ENCODE measurements around the gene NLRP7.
"Not testable (repeated sequence)": the region's sequence is repeated elsewhere in the genome, so short reads cannot be mapped to it uniquely, and the experiment has no call there.

The NLRP7 gene

DNA sequence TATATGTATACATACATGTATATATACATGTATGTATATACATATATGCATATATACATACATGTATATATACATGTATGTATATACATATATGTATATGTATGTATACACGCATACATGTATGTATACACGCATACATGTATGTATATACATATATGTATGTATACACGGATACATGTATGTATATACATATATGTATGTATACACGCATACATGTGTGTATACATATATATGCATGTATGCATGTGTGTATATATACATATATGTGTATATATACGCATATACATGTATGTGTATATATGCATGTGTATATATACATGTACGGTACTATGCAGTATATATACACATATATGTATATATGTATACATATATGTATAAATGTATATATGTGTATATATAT lies 44.0 kb downstream of the NLRP7 start:
- Mint-ChIP-seq H3K4me3 (no peak overlapping the region), H3K36me3 (no peaks in the 10 kb centered on the region), H3K4me1 (peaks cover 12% of the 10 kb centered on the region), H3K9me3 (no peaks in the 10 kb centered on the region), H3K27ac (no peak overlapping the region)
- DNase-seq (ENCODE audit: low spot score in 2 of 2) (no peak), ATAC-seq (no peak)

DNA sequence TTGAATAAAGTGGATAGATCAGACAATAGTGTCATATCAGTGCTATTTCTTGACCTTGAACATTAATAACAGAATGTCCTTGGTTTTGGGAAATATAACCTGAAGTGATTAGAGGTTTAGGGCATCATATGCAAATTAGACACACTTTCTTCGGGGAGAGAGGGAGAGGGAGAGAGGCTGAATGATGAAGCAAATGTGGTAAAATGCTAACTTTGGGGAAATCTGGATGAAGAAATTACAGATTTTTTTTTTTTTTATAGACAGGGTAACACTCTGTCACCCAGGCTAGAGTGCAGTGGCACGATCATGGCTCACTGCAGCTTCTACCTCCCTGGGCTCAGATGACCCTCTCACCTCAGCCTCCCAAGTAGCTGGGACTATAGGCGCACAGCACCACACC lies 45.3 kb downstream of the NLRP7 start:
- H3K9me3 Mint-ChIP-seq = no peaks in the 10 kb centered on the region
- DNase-seq (ENCODE audit: low spot score in 2 of 2) (no peak), ATAC-seq (no peak)
- H3K27ac Mint-ChIP-seq = no peak overlapping the region
- H3K4me3 Mint-ChIP-seq = no peak overlapping the region
- peaks cover 12% of the 10 kb centered on the region for H3K4me1 Mint-ChIP-seq
- H3K36me3 Mint-ChIP-seq = no peaks in the 10 kb centered on the region

DNA sequence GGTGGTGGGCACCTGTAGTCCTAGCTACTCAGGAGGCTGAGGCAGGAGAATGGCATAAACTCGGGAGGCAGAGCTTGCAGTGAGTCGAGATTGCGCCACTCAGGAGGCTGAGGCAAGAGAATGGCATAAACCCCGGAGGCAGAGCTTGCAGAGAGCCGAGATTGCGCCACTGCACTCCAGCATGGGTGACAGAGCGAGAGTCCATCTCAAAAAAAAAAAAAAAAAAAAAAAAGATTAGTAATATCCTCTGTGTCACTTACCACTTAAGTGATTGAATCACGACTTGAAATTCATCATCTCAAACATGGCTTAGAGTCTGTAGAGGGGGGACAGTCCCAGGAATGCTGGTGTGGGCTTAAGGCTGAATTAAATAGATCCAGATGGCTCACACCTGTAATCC lies 46.2 kb downstream of the NLRP7 start:
- not testable (repeated sequence) for H3K9me3 Mint-ChIP-seq; H3K36me3 Mint-ChIP-seq; H3K27ac Mint-ChIP-seq; H3K4me3 Mint-ChIP-seq; ATAC-seq; DNase-seq (ENCODE audit: low spot score in 2 of 2)
- peaks cover 12% of the 10 kb centered on the region for H3K4me1 Mint-ChIP-seq

DNA sequence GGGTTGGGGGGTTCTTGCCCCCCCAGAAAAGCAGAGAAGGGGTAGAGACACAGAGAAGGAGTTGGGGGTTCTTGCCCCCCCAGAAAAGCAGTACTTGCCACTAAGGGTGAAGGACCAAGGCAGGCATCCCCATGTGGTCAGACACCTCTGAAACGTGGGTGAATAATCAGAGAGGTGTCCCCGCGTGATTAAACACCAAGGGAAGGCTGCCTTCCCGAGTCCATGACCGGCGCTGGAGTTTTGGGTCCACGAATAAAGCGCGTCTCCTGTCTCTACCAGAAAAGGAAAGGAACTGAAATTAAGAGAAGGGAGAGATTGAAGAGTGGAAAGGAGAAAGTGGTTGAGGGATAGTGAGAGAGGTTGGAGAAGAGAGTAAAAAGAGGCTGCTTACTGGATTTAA lies 47.7 kb downstream of the NLRP7 start:
- ATAC-seq; H3K27ac Mint-ChIP-seq; H3K4me3 Mint-ChIP-seq; H3K9me3 Mint-ChIP-seq; H3K36me3 Mint-ChIP-seq; H3K4me1 Mint-ChIP-seq; DNase-seq (ENCODE audit: low spot score in 2 of 2): not testable (repeated sequence)

DNA sequence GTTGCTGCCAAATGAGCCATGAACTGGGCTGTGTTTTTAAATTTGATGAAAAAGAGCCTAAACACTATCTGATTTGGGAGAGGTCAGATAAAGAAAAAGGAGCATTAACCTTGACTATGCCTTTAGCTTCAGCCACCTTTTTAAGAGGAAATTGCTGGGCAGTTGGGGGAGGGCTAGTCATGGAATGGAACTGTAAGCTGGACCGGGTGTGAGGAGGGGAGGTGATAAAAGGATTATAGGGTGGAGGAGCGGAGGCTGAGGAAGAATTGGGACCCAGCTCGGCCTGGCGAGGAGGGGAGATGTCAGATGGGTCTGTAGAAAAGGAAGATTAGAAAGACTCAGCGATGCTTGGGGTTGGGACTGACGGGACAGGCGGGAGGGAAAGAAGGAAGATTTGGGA lies 48.6 kb downstream of the NLRP7 start:
- H3K4me1 Mint-ChIP-seq; H3K36me3 Mint-ChIP-seq; H3K4me3 Mint-ChIP-seq; H3K9me3 Mint-ChIP-seq; H3K27ac Mint-ChIP-seq; ATAC-seq; DNase-seq (ENCODE audit: low spot score in 2 of 2): not testable (repeated sequence)

DNA sequence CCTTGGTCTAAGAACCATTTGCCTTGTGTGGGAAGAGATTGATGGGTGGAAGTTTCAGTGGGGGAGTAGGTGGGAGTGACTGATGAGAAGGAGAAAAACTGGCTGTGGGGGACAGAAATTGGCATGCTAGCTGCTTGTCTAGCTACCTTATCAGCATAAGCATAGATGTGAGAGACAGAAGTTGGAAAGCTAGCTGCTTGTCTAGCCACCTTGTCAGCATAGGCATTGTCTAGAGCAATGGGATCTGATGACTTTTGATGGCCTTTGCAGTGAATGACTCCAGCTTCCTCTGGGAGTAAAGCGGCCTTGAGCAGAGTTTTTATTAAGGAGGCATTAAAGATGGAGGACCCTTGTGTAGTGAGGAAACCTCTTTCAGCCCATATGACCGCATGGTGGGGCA lies 51.3 kb downstream of the NLRP7 start:
- H3K4me3 Mint-ChIP-seq = no peak overlapping the region
- ATAC-seq = no peak

DNA sequence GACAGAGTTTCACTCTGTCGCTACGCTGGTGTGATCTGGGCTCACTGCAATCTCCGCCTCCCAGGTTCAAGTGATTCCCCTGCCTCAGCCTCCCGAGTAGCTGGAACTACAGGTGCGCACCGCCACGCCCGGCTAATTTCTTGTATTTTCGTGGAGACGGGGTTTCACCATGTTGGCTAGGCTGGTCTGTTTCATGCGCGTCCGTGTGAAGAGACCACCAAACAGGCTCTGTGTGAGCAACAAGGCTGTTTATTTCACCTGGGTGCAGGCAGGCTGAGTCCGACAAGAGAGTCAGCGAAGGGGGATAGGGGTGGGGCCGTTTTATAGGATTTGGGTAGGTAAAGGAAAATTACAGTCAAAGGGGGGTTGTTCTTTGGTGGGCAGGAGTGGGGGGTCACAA lies 53.2 kb downstream of the NLRP7 start:
- not testable (repeated sequence) for H3K27ac Mint-ChIP-seq, H3K4me3 Mint-ChIP-seq

More for the DNA sequence above, 51.3 kb downstream of the NLRP7 start:
- no peak for DNase-seq (ENCODE audit: low spot score in 2 of 2)
- H3K27ac Mint-ChIP-seq = no peak overlapping the region
- no peaks in the 10 kb centered on the region for H3K9me3 Mint-ChIP-seq
- no peaks in the 10 kb centered on the region for H3K4me1 Mint-ChIP-seq
- no peaks in the 10 kb centered on the region for H3K36me3 Mint-ChIP-seq

DNA sequence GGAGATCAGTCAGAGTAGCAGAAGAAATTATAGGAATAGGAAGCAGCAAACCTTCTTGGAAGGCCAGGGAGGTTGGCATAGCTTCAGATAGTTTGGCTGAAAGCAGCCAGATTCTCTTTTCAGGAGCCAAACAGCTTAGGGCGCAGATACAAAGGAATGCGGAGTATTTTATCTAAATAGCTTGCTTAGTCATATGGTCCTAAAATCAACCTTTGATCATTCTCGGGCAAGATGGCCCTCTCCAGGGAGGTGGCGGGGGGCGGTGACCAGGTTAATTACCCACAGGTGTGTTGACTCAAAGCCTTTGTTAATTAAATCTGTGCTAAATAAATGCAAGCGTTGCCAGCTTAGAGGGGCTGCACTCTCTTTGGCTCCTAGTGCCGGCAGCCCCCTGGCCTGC lies 53.9 kb downstream of the NLRP7 start:
- DNase-seq (ENCODE audit: low spot score in 2 of 2) (no peak), ATAC-seq (no peak)
- Mint-ChIP-seq H3K4me3 (no peak overlapping the region), H3K36me3 (no peaks in the 10 kb centered on the region), H3K9me3 (no peaks in the 10 kb centered on the region), H3K4me1 (no peaks in the 10 kb centered on the region), H3K27ac (no peak overlapping the region)

More for the DNA sequence above, 53.2 kb downstream of the NLRP7 start:
- DNase-seq (ENCODE audit: low spot score in 2 of 2); ATAC-seq; H3K9me3 Mint-ChIP-seq; H3K36me3 Mint-ChIP-seq; H3K4me1 Mint-ChIP-seq: not testable (repeated sequence)

DNA sequence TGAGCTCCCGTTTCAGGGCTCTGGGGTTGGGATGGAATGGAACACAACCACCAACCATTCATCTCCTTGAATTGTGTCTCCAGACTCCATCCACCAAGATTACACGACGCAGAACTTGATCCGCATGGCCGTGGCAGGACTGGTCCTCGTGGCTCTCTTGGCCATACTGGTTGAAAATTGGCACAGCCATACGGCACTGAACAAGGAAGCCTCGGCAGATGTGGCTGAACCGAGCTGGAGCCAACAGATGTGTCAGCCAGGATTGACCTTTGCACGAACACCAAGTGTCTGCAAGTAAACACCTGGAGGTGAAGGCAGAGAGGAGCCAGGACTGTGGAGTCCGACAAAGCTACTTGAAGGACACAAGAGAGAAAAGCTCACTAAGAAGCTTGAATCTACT lies 57.8 kb downstream of the NLRP7 start:
- Mint-ChIP-seq H3K27ac (no peak overlapping the region), H3K4me3 (no peak overlapping the region), H3K36me3 (no peaks in the 10 kb centered on the region), H3K9me3 (no peaks in the 10 kb centered on the region), H3K4me1 (no peaks in the 10 kb centered on the region)
- no peak for DNase-seq (ENCODE audit: low spot score in 2 of 2)
- ATAC-seq = no peak

DNA sequence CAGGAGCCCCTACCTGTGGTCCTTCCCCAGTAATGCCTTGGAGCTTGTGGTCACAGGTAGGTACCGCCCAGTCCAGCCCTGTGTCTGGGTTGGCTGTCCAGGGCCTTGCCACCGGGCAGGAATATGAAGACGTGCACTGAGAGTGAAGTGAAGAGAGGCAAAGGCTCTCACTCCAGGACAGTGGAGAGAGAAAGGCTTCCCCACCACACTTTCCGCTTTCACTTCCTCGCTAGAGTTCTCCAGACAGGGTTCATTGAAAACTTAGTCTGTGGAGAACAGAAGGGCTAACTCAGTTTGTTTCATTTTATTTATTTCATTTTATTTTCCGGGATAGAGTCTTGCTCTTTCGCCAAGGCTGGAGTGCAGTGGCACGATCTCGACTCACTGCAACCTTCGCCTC lies 59.1 kb downstream of the NLRP7 start:
- DNase-seq (ENCODE audit: low spot score in 2 of 2) (no peak), ATAC-seq (no peak)
- Mint-ChIP-seq H3K36me3 (no peaks in the 10 kb centered on the region), H3K27ac (no peak overlapping the region), H3K4me3 (no peak overlapping the region), H3K9me3 (no peaks in the 10 kb centered on the region), H3K4me1 (no peaks in the 10 kb centered on the region)

DNA sequence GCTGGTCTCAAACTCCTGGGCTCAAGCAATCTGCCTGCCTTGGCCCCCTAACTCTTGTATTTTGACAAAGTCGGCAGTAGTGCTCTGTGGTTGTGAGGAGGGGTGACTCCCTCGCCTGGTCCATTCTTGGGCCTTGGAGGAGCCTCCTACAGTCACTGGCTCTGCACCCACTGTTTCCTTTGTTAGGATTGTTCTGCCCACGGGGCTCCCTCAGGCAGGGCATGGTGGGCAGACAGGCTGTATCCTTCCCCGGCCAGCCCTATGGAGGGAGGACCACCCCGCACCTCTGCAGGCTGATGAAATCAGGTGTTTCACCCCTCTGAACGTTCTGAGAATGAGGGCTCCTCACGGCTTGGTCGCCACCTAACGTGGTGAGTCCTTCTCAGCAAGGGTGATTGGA lies 64.1 kb downstream of the NLRP7 start:
- no peak overlapping the region for H3K4me3 Mint-ChIP-seq
- DNase-seq (ENCODE audit: low spot score in 2 of 2) = no peak
- H3K36me3 Mint-ChIP-seq = no peaks in the 10 kb centered on the region
- peaks cover 6% of the 10 kb centered on the region for H3K4me1 Mint-ChIP-seq
- no peaks in the 10 kb centered on the region for H3K9me3 Mint-ChIP-seq
- ATAC-seq = no peak
- H3K27ac Mint-ChIP-seq = no peak overlapping the region

DNA sequence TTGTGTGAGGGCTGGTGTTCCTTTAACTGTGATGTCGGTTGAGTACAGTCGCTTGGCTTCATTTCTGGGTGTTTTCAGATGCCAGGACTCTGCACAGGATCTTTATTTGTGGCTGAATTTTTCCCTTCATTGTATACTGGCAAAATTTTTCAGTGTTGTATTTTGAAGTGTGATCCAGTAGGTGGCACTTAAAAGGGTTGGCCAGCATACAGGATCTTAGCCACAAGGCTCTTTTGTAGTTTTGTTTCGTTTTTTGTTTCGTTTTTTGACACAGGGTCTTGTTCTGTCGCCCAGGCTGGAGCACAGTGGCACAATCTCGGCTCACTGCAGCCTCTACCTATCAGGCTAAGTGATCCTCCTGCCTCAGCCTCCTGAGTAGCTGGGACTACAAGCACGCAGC lies 64.6 kb downstream of the NLRP7 start:
- no peak overlapping the region for H3K4me3 Mint-ChIP-seq
- no peaks in the 10 kb centered on the region for H3K9me3 Mint-ChIP-seq
- ATAC-seq (peak; percentile 55), DNase-seq (ENCODE audit: low spot score in 2 of 2) (no peak)
- H3K4me1 Mint-ChIP-seq = peaks cover 6% of the 10 kb centered on the region
- no peaks in the 10 kb centered on the region for H3K36me3 Mint-ChIP-seq
- H3K27ac Mint-ChIP-seq = no peak overlapping the region

DNA sequence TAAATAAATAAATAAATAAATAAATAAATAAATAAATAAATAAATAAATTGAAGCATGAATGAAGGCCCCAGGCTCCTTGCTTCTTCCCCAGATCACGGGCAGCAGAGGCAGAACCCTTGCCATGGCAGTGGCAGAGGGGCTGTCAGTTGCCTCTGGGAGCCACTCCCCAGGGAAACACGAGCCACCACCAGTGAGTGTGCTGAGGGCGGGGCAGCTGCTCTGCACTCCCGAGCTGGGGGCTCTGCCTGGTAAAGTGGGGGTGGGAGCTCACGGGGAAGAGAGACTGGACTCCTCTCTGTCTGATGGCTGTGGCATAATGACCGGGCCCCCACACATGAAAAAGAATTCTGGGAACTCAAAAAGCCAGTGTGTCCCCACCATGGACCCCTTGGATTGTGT lies 65.4 kb downstream of the NLRP7 start:
- ATAC-seq = no peak
- no peak for DNase-seq (ENCODE audit: low spot score in 2 of 2)
- H3K9me3 Mint-ChIP-seq = no peaks in the 10 kb centered on the region
- peaks cover 6% of the 10 kb centered on the region for H3K4me1 Mint-ChIP-seq
- H3K27ac Mint-ChIP-seq = no peak overlapping the region
- H3K4me3 Mint-ChIP-seq = no peak overlapping the region
- no peaks in the 10 kb centered on the region for H3K36me3 Mint-ChIP-seq

DNA sequence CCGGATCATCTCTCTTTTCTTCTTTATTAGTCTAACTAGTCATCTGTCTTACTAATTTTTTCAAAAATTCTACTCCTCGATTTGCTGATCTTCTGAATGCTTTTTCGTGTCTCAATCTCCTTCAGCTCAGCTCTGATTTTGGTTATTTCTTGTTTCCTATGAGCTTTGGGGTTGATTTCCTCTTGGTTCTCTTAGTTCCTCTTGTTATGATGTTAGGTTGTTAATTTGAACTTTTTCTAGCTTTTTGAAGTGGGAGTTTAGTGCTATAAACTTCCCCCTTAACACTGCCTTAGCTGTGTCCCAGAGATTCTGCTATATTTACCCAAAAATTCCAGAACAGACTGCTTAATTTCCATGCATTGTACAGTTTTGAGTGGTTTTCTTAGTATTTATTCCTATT lies 69.9 kb downstream of the NLRP7 start:
- no peaks in the 10 kb centered on the region for H3K4me1 Mint-ChIP-seq
- H3K4me3 Mint-ChIP-seq = no peak overlapping the region
- no peaks in the 10 kb centered on the region for H3K9me3 Mint-ChIP-seq
- H3K36me3 Mint-ChIP-seq = no peaks in the 10 kb centered on the region
- no peak for ATAC-seq
- no peak overlapping the region for H3K27ac Mint-ChIP-seq
- DNase-seq (ENCODE audit: low spot score in 2 of 2) = no peak

DNA sequence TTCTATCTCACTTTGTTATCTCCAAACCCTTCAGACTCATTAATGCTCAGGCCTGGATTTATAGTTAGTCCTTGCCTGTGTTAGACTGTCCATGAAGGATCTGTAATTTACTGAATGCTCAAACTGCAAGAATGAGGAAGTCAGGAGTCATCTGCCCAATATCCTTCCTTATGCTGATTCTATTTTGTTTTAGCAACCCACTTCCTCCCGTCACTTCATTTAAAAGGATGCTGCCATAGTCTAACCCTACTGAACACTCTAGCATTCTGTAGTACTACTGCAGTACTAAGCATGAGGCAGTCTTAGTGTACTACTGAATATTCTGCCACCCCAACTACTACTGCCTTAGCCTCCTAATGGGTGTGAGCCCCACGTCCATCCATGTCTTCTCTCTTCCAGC lies 71.8 kb downstream of the NLRP7 start:
- Mint-ChIP-seq H3K4me3 (no peak overlapping the region), H3K4me1 (no peaks in the 10 kb centered on the region), H3K9me3 (no peaks in the 10 kb centered on the region), H3K27ac (no peak overlapping the region), H3K36me3 (no peaks in the 10 kb centered on the region)
- DNase-seq (ENCODE audit: low spot score in 2 of 2) (no peak), ATAC-seq (no peak)

DNA sequence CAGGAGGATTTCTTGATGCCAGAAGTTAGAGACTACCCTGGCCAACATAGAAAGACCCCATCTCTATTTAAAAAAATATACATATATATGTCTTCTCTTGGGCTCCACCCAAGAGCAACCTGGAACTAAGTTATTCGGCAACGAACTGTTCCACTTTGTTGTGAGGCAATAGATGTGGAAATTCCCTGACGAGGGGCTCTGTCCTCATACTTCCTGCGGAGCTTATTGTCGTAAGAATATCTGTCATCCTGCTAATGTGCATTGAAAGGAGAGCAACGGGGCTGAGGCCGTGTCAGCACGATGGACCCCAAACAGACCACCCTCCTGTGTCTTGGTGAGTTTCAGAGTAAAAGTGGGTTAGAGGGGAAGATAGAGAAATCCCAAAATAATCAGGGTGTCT lies 73.3 kb downstream of the NLRP7 start, which contains the start of gene FCAR:
Gene FCAR (plus strand): TSS at position 246 of the 400 bp plus-strand sequence. CDS start 55 bp downstream, at position 301.
- DNase-seq (ENCODE audit: low spot score in 2 of 2) (no peak), ATAC-seq (no peak)
- no peaks in the 10 kb centered on the region for H3K4me1 Mint-ChIP-seq
- H3K4me3 Mint-ChIP-seq = no peak within 1 kb of the TSS
- H3K27ac Mint-ChIP-seq = no peak within 1 kb of the TSS
- H3K36me3 Mint-ChIP-seq = no peaks in the 10 kb centered on the region
- H3K9me3 Mint-ChIP-seq = no peaks in the 10 kb centered on the region
